Keratinocyte (primary cell): ENCODE data around the gene ANKRA2.

Experiments
- EZH2 ChIP-seq: IDR thresholded peaks from one replicate; pipeline ENCODE4 v1.6.1; 2012; ENCODE audit warnings: inconsistent platforms, mild to moderate bottlenecking, low read length, moderate library complexity
- TF ChIP-seq, protein P1 (sequence below), 3 experiments: IDR thresholded peaks in 1 of 3; conservative IDR thresholded peaks in 1 of 3; optimal IDR thresholded peaks in 1 of 3; 2 replicates in 2 of 3; 3 replicates in 1 of 3; pipeline versions ENCODE3 to v1.5.1; 2011; ENCODE audit warnings: low read length in 3 of 3, mild to moderate bottlenecking in 3 of 3, moderate library complexity in 2 of 3, control low read depth in 1 of 3, inconsistent platforms in 1 of 3; ENCODE audit not compliant: insufficient read depth in 2 of 3; ENCODE audit errors: extremely low read depth in 1 of 3

DNA sequence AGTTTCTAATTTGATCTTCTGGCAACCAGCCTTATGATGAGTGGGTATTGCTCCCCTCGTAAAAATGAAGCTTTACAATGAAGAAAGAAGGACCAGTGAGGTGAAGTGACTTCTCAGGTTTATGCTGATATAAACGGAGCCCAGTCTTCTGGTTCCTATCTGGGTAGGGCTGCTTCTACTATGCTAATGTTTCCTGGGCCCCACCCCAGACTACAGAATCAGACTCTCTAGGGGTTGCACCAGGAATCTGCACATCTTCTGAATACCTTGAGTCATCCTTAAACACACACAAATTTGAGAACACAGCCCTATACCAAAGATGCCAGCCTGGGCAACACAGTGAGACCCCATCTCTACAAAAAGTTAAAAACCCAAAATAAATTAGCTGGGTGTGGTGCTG, 51.0 kb downstream of the ANKRA2 start:
- TF ChIP-seq, protein P1, sequence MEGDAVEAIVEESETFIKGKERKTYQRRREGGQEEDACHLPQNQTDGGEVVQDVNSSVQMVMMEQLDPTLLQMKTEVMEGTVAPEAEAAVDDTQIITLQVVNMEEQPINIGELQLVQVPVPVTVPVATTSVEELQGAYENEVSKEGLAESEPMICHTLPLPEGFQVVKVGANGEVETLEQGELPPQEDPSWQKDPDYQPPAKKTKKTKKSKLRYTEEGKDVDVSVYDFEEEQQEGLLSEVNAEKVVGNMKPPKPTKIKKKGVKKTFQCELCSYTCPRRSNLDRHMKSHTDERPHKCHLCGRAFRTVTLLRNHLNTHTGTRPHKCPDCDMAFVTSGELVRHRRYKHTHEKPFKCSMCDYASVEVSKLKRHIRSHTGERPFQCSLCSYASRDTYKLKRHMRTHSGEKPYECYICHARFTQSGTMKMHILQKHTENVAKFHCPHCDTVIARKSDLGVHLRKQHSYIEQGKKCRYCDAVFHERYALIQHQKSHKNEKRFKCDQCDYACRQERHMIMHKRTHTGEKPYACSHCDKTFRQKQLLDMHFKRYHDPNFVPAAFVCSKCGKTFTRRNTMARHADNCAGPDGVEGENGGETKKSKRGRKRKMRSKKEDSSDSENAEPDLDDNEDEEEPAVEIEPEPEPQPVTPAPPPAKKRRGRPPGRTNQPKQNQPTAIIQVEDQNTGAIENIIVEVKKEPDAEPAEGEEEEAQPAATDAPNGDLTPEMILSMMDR (optimal IDR thresholded peaks at IDR 0.05 in 1 of 3, IDR thresholded peaks at IDR 0.05 in 1 of 3, conservative IDR thresholded peaks at IDR 0.05 in 1 of 3; ENCODE audit: extremely low read depth in 1 of 3, insufficient read depth in 2 of 3, low read length in 3 of 3): no peak
- TF ChIP-seq EZH2: no peak
